Stimulated activated memory B cell treated with anti-CD40 and anti-IgM and Interleukin-4, amounts not matched to agents 10 μg/mL and 1 μg/mL and 100 μg/mL, for 72 hours (primary cell): ENCODE results near the gene MBD5.

Experiments
- ATAC-seq: fragments of 150-1000 bp; cut with Tn5 transposase; 2 replicates; pipeline ENCODE4 v1.10.0; 2021
- H3K27ac Mint-ChIP-seq: one replicate; pipeline ENCODE4 v1.8.0; 2022; ENCODE audit warnings: mild to moderate bottlenecking, mixed read lengths
- H3K27me3 Mint-ChIP-seq: one replicate; pipeline ENCODE4 v1.8.0; 2022; ENCODE audit warnings: mixed read lengths
- H3K36me3 Mint-ChIP-seq: one replicate; pipeline ENCODE4 v1.8.0; 2022; ENCODE audit warnings: mixed read lengths
- H3K4me1 Mint-ChIP-seq: one replicate; pipeline ENCODE4 v1.8.0; 2022; ENCODE audit warnings: mixed read lengths
- H3K4me3 Mint-ChIP-seq: one replicate; pipeline ENCODE4 v1.8.0; 2022; ENCODE audit warnings: mild to moderate bottlenecking, moderate library complexity, mixed read lengths
- H3K9me3 Mint-ChIP-seq: one replicate; pipeline ENCODE4 v1.8.0; 2022; ENCODE audit warnings: mixed read lengths

Gene MBD5

DNA sequence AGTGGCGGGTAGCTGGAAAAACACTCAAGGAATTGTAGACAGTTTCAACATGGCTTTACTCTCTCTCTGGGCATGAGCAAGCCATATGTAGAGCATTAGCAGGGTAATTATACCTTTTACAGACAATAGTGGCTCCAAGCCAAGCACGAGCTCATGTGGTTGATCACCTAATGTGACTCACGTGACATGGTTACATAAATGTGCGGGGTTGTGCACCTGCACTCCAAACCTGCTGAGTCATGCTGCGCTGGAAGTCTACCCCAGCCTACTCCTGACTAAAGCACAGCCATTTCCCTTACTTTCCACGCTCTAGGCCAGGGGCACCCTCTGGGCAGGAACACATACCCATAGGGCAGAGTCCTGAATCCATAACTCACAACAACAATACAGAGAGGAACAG, 232.8 kb downstream of the MBD5 start:
- H3K27ac Mint-ChIP-seq: no peak overlapping the region
- H3K36me3 Mint-ChIP-seq: peaks cover 69% of the 10 kb centered on the region
- H3K27me3 Mint-ChIP-seq: no peaks in the 10 kb centered on the region
- no peak overlapping the region for H3K4me3 Mint-ChIP-seq
- ATAC-seq: no peak
- peaks cover 21% of the 10 kb centered on the region for H3K9me3 Mint-ChIP-seq
- no peaks in the 10 kb centered on the region for H3K4me1 Mint-ChIP-seq

DNA sequence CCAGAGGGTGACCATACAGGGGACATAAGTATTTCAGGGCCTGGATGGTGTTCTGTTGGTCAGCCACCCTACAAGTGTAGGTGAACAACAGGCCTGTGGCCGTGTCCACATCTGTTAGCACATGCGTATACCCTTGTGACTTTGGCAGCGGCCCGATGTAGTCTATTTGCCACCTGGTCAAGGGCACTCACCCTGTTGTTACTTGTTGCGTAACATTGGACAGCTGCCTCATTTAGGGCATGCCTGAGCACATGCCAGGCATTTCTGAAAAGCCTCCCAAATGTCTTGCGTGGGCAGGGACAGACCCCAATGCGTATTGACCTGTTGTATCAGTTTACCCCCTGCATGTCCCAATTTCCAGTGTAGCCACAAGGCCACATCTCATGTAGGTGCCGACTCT, 235.0 kb downstream of the MBD5 start:
- Mint-ChIP-seq H3K27ac (no peak overlapping the region), H3K9me3 (peaks cover 22% of the 10 kb centered on the region), H3K27me3 (no peaks in the 10 kb centered on the region), H3K4me3 (no peak overlapping the region), H3K36me3 (peaks cover 71% of the 10 kb centered on the region), H3K4me1 (no peaks in the 10 kb centered on the region)
- no peak for ATAC-seq

DNA sequence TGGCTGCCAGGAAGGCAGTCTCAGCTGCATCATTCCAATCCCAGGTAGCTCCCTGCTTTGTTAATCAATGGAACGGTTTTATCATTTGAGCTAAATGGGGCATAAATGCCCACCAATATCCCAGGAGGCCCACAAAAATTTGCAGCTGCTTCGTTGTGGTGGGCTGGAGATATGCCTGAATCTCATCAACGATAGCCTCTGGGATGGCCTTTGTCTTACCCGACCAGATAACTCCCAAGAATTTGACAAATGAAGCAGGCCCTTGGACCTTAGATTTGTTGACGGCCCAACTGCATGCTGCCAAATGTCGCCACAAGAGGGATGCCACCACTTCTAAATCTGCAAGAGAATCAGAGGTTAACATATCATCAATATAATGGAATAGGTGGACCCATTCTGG, 236.4 kb downstream of the MBD5 start:
- Mint-ChIP-seq H3K36me3 (peaks cover 63% of the 10 kb centered on the region), H3K27ac (no peak overlapping the region), H3K9me3 (peaks cover 19% of the 10 kb centered on the region), H3K4me1 (no peaks in the 10 kb centered on the region), H3K4me3 (no peak overlapping the region), H3K27me3 (no peaks in the 10 kb centered on the region)
- no peak for ATAC-seq

DNA sequence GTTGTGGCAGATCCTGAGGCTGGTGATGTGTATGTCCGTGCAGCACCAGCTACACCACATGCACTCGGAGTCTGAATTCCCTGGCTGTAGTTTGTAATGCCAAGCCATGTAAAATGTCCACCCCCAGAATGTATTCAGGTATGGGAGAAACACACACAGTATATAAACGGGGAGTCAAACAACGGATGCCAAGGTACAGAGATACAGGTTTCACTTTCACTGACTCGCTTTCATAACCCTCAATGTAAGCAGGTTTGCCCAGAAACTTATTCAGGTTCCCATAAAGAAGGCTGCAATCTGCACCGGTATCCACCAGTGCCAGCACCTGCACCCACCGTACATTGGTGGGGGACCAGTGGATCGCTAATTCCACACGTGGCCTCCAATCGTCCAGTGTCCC, 237.2 kb downstream of the MBD5 start:
- Mint-ChIP-seq H3K27me3 (no peaks in the 10 kb centered on the region), H3K4me1 (no peaks in the 10 kb centered on the region), H3K4me3 (no peak overlapping the region), H3K36me3 (peaks cover 55% of the 10 kb centered on the region), H3K9me3 (peaks cover 17% of the 10 kb centered on the region), H3K27ac (no peak overlapping the region)
- no peak for ATAC-seq

DNA sequence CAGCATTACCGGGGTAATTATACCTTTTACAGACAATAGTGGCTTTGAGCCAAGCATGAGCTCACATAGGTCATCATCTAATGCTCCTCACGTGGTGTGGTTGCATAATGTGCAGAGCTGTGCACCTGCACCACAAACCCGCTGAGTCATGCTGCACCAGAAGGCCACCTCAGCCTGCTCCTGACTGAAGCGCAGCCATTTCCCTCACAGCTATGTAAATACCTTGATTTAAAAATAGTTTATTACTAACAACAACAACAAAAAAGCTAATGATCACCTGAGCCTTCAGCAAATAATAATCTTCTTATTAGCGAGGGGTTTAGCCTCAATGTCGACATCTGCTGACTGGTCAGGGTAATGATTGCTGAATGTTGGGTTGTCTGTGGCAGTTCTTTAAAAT, 238.8 kb downstream of the MBD5 start:
- H3K27me3 Mint-ChIP-seq: no peaks in the 10 kb centered on the region
- no peak overlapping the region for H3K27ac Mint-ChIP-seq
- peaks cover 9% of the 10 kb centered on the region for H3K9me3 Mint-ChIP-seq
- no peak overlapping the region for H3K4me3 Mint-ChIP-seq
- ATAC-seq: no peak
- peaks cover 49% of the 10 kb centered on the region for H3K36me3 Mint-ChIP-seq
- peaks cover 4% of the 10 kb centered on the region for H3K4me1 Mint-ChIP-seq

DNA sequence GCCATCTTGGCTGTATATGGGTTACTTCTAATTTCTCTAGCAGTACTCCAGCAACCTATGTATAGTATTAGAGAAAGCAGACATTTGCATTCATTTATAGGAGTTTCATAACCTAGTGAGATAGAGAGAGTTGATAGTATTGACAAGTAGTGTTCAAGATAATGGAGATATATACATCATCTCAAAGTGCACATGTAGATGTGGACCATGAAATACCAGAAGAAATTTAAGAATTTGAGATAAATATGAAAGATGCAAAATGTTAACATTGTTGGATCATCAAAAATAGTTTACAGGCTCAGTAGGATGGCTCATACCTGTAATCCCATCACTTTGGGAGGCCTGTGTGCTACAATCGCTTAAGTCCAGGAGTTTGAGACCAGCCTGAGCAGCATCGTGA, 243.0 kb downstream of the MBD5 start:
- Mint-ChIP-seq H3K9me3 (peaks cover 5% of the 10 kb centered on the region), H3K4me1 (peaks cover 4% of the 10 kb centered on the region), H3K36me3 (peaks cover 29% of the 10 kb centered on the region), H3K27me3 (no peaks in the 10 kb centered on the region), H3K4me3 (no peak overlapping the region), H3K27ac (no peak overlapping the region)
- ATAC-seq: no peak

DNA sequence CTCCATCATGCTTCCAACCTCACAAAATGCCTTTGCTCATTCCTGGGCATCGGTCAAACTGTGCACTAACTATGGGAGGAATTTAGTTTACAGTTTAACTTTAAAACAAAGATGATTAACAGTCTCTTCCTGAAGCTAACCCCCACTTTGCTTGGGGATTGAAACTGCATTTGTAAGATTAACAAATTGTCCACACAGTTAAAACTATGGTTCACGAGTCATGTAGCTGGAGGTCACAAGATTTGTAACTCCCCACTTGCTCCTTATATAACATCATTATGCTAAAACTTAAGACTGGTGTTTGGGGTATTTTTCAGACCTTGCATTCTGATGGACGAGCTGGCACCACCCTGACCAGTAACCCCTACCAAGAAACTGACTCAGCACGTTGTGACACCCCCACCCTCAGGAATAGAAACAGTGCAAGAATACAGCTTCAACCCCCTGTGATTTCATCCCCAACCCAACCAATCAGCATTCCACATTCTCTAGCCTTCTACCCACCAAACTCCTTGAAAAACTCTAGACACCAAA, 252.3 kb downstream of the MBD5 start:
- ATAC-seq: no peak
- Mint-ChIP-seq H3K9me3 (no peaks in the 10 kb centered on the region), H3K36me3 (peaks cover 40% of the 10 kb centered on the region), H3K27ac (no peak overlapping the region), H3K4me3 (no peak overlapping the region), H3K4me1 (no peaks in the 10 kb centered on the region), H3K27me3 (no peaks in the 10 kb centered on the region)

DNA sequence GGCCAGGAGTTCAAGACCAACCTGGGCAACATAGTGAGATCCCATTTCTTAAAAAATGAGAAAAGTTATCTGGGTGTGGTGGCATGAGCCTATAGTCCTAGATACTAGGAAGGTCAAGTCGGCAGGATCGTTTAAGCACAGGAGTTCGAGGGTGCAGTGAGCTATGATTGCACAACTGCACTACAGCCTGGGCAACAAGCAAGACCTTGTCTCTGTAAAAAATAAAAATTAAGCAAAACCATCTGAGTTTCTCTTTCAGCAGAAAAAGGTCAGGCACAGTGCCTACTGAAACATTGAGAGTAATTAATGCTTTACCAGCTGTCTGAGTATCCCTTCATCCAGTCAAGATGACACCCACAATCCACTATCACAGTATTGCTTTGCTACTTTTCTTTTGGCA, 258.3 kb downstream of the MBD5 start:
- Mint-ChIP-seq H3K27ac (no peak overlapping the region), H3K4me1 (peaks cover 15% of the 10 kb centered on the region), H3K36me3 (peaks cover 31% of the 10 kb centered on the region), H3K4me3 (no peak overlapping the region), H3K9me3 (no peaks in the 10 kb centered on the region), H3K27me3 (no peaks in the 10 kb centered on the region)
- no peak for ATAC-seq

DNA sequence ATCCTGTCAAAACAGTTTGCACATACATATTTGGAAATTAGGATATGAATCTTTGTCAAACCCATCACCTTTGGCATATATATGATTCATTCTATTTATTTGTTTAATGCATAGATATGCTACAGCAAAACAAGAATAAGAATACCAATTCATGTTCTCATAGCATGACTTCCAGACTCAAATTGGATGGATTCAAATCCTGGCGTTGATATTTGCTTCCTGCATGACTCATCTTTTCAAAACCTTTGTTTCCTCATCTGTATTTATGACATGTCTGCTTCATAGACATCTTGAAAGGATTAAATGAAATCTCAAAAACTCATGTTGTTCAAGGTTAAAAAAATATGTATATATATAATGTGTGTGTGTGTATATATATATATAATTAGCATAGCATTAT, 261.3 kb downstream of the MBD5 start:
- ATAC-seq: no peak
- Mint-ChIP-seq H3K9me3 (no peaks in the 10 kb centered on the region), H3K4me1 (peaks cover 15% of the 10 kb centered on the region), H3K27me3 (no peaks in the 10 kb centered on the region), H3K4me3 (no peak overlapping the region), H3K36me3 (peaks cover 40% of the 10 kb centered on the region), H3K27ac (no peak overlapping the region)

DNA sequence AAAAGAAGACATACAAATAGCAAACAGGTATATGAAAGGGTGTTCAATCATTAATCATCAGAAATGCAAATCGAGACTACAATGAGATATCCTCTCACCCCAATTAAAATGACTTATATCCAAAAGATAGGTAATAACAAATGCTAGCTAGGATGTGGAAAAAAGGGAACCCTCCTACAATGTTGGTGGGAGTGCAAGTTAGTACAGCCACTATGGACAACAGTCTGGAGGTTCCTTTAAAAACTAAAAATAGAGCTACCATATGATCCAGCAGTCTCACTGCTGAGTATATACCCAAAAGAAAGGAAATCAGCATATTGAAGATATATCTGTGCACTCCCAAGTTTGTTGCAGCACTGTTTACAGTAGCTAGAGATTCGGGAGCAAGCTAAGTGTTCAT, 271.5 kb downstream of the MBD5 start:
- Mint-ChIP-seq H3K27me3 (no peaks in the 10 kb centered on the region), H3K36me3 (peaks cover 28% of the 10 kb centered on the region), H3K27ac (no peak overlapping the region), H3K9me3 (no peaks in the 10 kb centered on the region), H3K4me3 (no peak overlapping the region), H3K4me1 (no peaks in the 10 kb centered on the region)
- no peak for ATAC-seq

DNA sequence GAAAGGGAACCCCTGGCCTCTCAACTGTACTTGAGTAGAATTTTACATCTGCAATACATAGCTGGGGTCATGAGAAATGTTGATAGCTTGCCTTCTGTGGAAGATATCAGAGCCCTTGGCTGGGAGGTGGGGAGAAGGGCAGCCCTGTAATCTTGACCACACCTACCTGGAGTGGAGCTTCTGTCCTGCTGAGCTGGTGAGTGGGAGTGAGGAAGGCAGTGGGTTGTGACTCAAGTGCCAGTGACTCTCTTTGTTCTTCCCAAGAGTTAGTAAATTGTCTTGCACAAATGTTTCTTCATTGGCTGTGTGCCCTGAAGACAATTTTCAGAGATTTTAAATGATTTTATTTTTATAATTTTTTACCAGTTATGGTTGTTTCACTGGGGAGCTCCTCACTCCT, 277.3 kb downstream of the MBD5 start:
- no peak overlapping the region for H3K27ac Mint-ChIP-seq
- no peaks in the 10 kb centered on the region for H3K4me1 Mint-ChIP-seq
- H3K4me3 Mint-ChIP-seq: no peak overlapping the region
- peaks cover 35% of the 10 kb centered on the region for H3K36me3 Mint-ChIP-seq
- no peak for ATAC-seq
- H3K27me3 Mint-ChIP-seq: no peaks in the 10 kb centered on the region
- no peaks in the 10 kb centered on the region for H3K9me3 Mint-ChIP-seq

DNA sequence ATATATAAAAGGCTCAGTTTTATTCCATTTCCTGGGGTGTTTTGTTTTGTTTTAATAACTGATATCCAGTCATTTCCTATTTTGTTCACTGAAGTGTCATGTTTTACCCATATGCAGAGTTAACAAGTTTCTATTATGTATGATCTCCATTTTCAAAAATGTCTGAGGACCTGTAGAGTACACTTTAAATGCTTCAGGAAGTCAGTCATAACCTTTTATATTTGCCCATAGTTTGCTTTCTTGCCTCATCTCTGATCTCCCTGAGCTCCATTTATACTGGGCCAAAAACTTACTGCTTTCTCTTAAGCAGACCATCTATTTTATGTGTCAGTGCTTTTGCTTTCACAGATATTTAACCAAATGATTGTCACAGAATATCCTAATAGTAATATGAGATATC, 278.7 kb downstream of the MBD5 start:
- Mint-ChIP-seq H3K4me1 (no peaks in the 10 kb centered on the region), H3K9me3 (no peaks in the 10 kb centered on the region), H3K27me3 (no peaks in the 10 kb centered on the region), H3K4me3 (no peak overlapping the region), H3K27ac (no peak overlapping the region), H3K36me3 (peaks cover 32% of the 10 kb centered on the region)
- ATAC-seq: no peak

DNA sequence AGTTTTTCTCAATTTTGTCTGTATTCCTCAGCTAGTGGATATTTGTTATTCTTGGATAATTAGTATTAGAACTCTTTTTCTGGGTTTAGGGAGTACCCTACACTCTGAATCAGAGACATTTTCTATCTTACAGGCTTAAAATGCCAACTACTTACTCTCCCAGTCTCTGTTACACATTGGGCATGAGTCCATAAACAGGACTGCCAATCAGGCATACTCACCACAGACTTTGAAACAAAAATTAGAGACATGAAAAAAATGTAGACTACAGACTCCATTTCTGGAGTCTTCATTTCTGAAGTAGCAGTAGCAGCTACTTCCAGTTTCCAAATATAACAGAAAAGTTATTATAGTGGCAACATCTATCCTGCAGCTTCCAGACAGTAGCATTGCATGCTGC, 279.7 kb downstream of the MBD5 start:
- H3K9me3 Mint-ChIP-seq: no peaks in the 10 kb centered on the region
- peaks cover 23% of the 10 kb centered on the region for H3K36me3 Mint-ChIP-seq
- no peaks in the 10 kb centered on the region for H3K27me3 Mint-ChIP-seq

DNA sequence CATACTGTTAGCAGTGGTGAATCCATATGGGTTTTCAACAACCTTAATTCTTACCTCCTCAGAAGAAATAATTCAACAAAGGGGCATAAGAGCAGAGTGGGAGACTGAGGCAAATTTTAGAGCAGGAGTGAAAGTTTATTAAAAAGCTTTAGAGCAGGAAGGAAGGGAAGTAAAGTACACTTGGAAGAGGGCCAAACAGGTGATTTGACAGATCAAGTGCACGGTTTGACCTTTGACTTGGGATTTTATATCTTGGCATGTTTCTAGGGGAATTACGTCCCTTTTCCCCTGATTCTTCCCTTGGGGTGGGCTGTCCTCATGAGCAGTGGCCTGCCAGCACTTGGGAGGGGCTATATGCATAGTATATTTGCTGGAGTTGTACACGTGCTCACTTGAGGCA, 280.5 kb downstream of the MBD5 start:
- Mint-ChIP-seq H3K27ac (no peak overlapping the region), H3K4me3 (no peak overlapping the region), H3K27me3 (no peaks in the 10 kb centered on the region), H3K9me3 (no peaks in the 10 kb centered on the region), H3K36me3 (peaks cover 15% of the 10 kb centered on the region), H3K4me1 (no peaks in the 10 kb centered on the region)
- no peak for ATAC-seq

More for the DNA sequence above, 279.7 kb downstream of the MBD5 start:
- no peak for ATAC-seq
- H3K27ac Mint-ChIP-seq: no peak overlapping the region
- no peak overlapping the region for H3K4me3 Mint-ChIP-seq
- H3K4me1 Mint-ChIP-seq: no peaks in the 10 kb centered on the region

DNA sequence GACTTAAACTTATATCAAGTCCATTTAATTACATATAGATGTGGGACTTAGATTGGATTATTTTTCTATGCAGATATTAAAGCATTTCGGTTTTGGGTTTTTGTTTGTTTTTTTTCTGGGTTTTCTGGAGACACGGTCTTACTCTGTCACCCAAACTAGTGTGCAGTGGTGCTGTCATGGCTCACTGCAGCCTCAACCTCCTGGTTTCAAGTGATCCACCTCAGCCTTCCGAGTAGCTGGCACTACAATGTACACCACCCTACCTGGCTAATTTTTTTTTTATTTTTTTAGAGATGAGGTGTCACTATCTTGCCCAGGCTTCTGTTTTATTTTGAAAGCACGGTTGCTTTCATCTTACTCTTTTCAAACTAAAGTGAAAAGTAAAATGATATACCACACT, 281.6 kb downstream of the MBD5 start:
- no peak for ATAC-seq
- Mint-ChIP-seq H3K27ac (no peak overlapping the region), H3K27me3 (no peaks in the 10 kb centered on the region)

DNA sequence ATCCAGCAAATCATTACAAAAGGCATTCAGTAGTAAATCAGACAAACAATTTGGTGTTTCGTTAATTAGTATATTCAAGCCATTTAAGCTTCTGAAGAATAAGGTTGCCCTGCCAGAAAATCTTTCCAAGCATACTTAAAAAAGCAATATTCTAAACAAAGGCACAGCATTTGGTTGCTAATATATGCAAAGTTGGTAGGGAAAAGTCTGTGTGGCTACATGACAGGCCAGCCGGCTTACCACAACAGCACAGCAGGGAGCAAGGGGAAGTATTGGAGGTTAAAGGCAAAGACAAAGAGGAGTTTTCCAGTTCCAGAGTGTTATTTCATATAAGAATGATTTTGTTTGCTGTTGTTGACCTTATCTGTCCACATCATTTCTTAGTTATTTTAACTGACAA, 282.3 kb downstream of the MBD5 start:
- H3K27me3 Mint-ChIP-seq: no peaks in the 10 kb centered on the region
- no peaks in the 10 kb centered on the region for H3K4me1 Mint-ChIP-seq
- H3K4me3 Mint-ChIP-seq: no peak overlapping the region
- ATAC-seq: no peak
- no peak overlapping the region for H3K27ac Mint-ChIP-seq
- H3K9me3 Mint-ChIP-seq: no peaks in the 10 kb centered on the region
- H3K36me3 Mint-ChIP-seq: peaks cover 27% of the 10 kb centered on the region

More for the DNA sequence above, 281.6 kb downstream of the MBD5 start:
- Mint-ChIP-seq H3K4me1 (no peaks in the 10 kb centered on the region), H3K9me3 (no peaks in the 10 kb centered on the region), H3K36me3 (peaks cover 21% of the 10 kb centered on the region), H3K4me3 (no peak overlapping the region)

DNA sequence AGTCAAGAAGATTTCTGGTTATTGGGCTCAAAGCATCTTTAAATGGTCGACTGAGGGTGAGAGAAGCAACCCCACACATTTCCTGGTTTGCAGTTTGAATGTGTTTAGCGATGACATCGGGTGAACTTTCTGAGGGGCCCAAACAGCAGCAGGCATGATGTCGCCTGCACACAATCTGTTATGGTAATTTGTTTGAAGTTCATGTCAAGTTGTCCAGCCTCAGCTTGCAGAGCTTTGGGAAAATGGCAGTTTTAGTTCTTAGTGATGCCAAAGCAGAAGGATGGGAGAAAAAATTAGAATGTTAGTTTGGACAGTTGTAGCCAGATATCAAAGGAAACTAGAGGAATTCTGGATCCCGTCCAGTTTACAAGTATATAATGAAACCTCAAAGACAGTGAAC, 284.6 kb downstream of the MBD5 start:
- Mint-ChIP-seq H3K27me3 (no peaks in the 10 kb centered on the region), H3K27ac (no peak overlapping the region), H3K36me3 (peaks cover 35% of the 10 kb centered on the region), H3K4me3 (no peak overlapping the region), H3K9me3 (no peaks in the 10 kb centered on the region), H3K4me1 (no peaks in the 10 kb centered on the region)
- no peak for ATAC-seq
